GM19043 (cell line): ENCODE results near the gene CFAP73.
"Not testable (repeated sequence)": the region's sequence is repeated elsewhere in the genome, so short reads cannot be mapped to it uniquely, and the experiment has no call there.

ENCODE experiments used
- ATAC-seq: cut with Tn5 transposase; IDR thresholded peaks from one replicate; pipeline ENCODE4 v1.9.1; 2021; ENCODE audit warnings: low read depth; ENCODE audit not compliant: unreplicated experiment

Gene CFAP73

DNA sequence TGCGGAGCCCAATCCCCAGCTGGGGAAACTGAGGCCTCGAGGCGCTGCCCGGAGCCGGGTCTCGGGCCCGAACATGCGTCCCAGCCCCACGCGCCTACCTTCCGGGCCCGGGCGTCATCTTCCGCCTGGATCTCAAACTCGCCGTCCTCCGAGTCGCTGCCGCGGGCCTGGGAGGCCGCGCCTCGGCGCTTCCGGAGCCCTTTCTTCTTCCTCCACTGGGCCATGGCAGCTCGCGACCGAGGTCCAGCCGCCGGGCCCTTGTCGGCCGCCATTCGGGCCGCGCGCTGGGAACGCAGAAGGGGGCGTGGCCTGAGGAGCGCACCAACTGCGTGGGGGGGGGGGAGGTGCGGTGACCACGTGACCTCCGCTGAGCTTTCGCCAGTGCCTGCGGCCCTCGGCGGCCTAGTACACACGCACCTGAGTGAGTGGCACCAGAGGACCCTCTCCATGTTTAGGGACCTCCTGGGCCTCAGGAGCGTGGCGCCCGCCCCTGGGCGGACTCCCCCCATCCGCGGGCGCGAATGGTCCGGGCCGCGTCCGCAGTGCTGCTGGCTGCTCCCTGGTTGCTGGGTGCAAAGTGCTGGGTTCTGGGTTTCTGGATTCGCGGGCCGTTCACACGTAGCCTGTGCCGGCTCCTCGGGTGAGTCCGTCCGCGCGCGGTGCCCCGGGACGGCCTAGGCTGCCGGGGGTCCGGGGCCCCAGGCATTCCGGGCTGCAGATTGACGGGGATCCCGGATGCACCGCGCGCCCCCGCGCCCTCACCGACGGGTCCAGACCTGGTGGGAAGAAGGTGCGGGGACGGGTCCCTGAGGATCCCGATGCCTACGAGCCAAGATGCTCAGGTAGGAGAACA is 35.9 kb downstream of the CFAP73 start, which contains the start of the genes DDX54 and RITA1:
TSS of gene DDX54 (minus strand) at position 299 of the 853 bp plus-strand sequence. CDS start at position 272, 27 bp downstream.
TSS of gene RITA1 (plus strand) at position 542 of the 853 bp plus-strand sequence. CDS start 1,026 bp downstream, outside the sequence.
- peak; percentile 39 for ATAC-seq

DNA sequence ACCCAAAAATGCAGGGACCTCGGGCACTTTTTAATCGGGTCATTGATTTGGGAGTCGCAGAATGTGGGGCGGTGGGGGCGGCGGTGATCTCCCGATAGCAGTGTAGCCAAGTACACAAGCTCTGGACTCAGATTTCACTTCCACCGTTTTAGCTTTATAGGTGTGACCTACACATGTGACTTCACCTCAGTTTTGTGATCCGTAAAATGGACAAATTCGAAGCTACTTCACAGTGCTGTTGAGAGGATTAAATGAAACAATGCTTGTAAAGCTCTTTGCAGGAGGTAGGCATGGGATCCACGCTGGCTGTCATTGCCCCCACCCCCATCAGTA is 36.5 kb downstream of the CFAP73 start:
- ATAC-seq: no peak

DNA sequence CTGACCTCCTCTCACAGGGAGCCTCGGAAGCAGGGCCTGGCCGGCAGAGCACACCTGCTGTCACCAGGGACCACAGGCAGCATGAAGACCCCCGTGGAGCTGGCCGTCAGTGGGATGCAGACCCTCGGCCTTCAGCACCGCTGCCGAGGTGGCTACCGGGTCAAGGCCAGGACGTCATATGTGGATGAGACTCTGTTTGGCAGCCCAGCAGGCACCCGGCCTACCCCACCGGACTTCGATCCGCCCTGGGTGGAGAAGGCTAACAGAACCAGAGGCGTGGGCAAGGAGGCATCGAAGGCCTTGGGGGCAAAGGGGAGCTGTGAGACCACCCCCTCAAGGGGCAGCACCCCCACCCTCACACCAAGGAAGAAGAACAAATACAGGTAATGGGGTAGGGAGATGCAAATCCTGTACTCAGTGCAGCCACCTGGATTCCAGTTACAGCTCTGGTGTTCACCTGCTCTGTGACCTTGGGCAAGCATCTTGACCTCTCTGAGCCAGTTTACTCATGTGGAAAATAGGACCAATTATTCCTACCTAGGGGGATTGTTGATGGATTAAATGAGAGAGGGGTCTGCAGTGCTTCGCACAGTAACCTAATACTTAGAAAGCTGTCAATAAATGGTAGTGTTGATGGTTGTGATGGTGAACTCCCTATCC is 37.3 kb downstream of the CFAP73 start:
- no peak for ATAC-seq

DNA sequence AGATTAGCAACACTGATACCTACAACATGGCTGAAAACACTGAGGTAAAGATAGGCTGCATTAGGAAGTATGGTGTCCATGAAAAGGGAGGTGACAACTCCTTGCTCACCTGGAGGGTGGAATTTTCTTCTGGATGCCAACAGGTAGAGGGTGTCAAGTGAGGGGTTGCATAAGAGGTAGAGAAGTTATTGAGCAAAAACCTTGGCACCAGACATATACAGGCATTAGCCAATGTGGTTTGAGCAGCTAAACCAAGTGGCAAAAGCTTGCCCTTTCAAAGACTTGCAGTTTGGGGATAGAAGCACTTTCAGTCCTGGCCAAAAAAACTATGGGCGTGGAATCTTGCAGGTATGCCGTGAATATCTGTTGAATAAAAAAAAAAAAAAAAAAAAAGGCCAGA is 39.8 kb downstream of the CFAP73 start:
- ATAC-seq: no peak

DNA sequence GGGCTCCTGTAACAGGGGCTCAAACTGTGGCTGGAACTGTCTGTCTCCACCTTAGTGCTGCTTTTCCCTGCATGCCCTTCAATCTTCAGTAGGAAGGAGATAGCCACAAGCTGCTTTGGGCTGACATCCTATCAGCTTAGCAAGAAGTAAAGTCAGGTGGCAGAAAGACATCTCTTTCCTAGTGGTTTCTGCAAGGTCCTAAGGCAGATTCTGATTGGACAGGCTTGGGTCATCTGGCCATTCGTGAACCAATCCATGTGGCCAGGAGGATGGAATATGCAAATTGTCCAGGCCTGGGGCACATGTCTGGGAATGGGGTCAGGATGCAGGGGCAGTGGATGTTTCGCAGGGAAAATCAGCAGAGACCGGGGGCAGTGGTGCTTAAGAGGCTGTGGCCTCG is 41.2 kb downstream of the CFAP73 start:
- no peak for ATAC-seq

DNA sequence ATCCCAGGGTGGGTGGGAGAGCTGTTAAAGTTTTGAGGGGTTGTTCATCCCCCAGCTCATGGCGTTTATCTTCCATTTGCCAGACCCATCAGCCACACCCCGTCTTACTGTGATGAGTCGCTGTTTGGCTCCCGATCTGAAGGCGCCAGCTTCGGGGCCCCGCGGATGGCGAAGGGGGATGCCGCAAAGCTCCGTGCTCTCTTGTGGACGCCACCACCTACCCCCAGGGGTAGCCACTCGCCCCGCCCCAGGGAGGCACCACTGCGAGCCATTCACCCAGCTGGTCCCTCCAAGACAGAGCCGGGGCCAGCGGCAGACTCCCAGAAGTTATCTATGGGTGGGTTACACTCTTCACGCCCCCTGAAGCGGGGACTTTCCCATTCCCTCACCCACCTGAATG is 41.7 kb downstream of the CFAP73 start:
- no peak for ATAC-seq

DNA sequence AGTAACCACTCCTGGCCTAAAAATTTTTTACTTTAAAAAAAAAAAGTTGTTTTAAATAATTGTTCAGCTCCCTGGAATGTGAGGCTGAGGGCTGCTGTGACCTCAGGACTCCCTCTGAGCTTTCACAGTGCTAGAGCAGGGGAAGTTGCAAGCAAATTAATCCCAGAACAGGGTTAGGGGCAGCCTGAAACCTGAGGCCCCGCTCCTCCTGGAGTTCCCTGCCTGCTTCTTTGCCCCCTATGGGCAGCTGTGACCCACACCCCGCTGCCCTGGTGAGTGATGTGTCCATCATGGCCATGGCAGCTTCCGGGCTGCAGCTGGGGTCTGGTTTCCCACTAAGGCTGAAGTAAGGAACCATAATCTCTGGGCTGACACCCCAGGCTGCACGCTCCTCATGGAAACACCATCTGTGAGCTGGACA is 45.5 kb downstream of the CFAP73 start:
- no peak for ATAC-seq

DNA sequence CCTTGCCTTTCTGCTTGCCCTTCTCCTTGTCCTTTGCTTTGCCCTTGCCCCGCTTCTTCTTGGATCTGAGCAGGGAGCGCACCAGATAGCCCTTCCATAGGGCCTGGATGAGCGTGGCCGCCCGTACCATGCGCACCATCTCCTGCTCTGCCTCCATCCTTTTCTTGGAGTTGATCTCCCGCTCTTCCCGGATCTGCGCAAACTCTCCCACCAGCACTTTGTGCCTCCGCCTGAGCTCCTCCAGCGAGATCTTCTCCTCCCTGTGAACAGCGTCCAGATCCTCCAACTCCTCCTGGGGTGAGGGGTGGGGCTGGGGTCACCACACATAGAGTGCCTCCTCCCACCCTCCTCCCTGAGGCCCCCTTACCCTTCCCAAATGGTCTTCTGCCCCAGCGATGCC is 46.1 kb downstream of the CFAP73 start:
- ATAC-seq: no peak

DNA sequence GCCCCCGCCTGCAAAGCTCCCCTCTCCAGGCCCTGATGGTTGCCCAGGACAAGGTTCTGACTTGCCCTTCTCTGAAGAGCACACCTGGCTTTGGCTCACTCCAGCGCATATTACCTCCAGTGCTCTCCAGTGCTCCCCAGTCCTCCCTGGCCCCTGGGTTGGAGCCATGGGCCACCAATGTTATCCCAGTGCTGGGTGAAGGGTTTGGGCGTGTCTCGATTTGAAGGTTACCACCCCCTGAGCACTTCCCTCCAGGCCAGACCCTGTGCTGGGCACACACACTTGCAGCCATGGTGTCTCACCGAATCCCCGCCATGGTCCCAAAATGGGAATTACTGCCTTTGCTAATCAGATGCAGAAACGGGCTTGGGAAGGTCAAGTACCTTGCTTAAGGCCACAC is 47.1 kb downstream of the CFAP73 start:
- no peak for ATAC-seq

DNA sequence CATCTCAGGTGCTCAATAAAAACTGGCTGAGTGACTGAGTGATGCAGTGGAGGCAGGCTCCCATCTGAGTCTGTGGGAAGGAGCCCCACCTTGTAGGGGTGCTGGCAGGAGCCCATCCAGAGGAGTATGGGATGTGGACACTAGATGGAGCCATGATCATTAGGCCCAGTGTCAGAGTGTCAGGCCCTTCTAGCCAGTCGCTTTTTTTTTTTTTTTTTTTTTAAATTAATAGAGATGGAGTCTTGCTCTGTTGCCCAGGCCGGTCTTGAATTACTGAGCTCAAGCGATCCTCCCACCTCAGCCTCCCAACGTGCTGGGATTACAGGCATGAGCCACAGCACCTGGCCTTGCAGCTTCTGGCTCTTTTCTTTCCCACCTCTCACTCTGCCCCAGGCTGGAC is 47.5 kb downstream of the CFAP73 start:
- peak; percentile 64 for ATAC-seq

DNA sequence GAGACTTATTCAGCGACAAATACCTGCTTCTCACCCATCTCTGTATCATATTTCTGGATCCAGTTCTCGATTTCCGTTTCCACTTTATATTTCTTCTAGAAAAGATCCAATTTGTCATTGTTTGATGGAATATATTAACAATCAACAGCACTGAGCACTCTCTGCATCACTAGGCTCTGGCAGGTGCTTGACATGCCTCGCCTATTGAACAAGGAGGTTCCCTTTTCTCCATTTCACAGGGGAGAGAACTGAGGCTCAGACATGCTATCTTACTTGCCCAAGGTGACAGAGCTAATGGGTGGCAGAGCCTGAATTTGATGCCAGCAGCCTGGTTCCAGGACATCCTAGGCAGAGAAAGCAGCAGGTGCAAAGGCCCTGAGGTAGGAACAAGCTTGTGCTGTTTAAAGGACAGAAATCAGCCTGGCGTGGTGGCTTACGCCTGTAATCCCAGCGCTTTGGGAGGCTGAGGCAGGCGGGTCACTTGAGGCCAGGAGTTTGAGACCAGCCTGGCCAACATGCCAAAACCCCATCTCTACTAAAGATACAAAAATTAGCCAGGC is 48.1 kb downstream of the CFAP73 start:
- ATAC-seq: no peak

DNA sequence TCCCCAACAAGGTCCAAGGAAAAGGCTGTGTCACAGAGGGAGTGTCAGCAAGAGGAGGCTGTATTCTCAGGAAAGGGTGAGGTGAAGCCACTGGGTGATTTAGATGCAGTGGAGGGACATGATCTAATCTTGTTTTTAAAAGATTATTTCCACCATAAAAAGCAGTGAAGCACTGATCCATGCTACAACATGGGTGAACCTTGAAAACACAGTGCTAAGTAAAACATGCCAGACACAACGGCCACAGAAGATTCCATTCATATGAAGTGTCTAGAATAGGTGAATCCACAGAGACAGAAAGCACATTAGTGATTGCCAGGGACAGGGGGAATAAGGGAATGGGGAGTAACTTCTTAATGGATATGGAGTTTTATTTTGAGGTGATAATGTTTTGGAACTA is 48.8 kb downstream of the CFAP73 start:
- ATAC-seq: no peak

DNA sequence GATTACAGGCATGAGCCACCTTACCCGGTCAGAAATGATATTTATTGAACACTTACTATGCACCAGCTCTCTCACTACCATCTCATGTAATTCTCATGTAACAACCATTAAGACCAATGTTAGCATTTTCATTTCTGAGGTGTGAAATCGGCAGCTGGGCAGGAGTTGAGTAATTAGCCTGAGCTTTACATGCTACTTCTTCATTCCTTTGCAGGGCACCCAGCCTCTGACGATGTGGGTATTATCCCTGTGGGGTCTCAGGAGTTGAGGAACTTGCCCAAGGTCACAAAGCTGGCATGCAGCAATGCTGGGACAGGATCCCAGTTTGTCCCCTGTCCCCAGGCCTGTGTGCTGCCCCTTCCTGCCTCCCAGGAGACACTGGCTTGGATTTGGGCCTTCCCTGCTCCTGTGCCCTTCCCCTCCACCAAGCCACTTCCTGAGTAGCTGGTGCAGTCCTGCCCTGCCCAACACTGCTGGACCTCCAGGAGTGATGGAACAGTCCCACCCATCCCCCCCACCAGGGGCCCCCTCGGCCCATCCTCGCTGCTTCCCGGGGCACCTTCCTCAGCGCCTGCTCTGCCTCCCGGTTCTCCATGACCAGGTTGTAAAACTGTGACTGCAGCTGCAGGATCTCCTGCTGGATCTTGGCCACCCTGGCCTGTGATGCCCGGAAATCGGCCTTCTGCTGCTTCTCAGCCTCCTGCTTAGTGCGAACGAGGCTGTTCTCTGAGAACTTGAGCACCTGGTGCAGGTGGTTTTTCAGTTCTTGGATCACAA is 50.7 kb downstream of the CFAP73 start:
- ATAC-seq: no peak

DNA sequence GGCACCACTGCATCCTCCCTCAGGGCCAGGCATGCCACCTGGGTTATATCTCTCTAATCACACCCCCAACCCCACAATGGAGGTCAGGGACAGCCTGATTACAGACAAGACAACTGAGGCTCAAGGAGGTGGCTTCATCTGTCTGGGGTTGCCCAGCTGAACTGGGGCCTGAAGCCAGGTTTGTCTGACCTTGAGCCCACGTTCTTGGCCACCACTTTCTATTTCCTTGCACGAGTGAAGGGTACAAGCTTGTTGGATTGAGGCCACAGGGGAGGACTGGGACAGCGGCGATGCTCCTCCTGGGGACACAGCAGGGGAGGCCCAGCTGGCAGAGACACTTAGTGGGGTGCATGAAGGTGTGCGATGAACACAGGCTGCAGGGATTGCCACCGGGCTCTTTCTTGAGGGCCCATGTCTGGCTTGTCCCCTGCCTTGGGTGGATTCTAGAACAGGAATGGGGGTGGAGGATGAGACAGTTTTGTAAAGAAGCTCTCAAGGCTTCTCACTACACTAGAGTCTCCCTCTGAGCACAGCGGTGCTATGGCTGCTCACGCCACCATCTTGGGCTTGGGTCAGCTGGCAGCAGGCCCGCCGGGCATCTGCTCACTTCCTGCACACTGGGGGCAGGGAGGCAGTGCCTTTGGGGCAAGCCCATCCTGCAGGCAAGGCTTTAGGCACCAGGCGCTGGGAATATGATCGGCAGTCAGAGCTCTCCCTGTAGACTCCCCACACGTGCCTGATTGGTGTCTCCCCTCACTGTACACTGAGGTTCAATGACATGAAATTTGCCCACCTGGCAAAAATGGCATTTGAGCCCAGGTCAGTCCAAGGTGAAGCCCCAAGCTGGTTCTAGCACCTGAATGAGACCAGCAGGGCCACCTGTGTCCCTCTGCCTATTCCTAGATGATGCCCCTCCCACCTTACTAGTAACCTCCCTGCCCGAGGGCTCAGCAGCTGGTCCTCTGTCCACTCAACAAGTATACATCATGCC is 52.0 kb downstream of the CFAP73 start:
- no peak for ATAC-seq

DNA sequence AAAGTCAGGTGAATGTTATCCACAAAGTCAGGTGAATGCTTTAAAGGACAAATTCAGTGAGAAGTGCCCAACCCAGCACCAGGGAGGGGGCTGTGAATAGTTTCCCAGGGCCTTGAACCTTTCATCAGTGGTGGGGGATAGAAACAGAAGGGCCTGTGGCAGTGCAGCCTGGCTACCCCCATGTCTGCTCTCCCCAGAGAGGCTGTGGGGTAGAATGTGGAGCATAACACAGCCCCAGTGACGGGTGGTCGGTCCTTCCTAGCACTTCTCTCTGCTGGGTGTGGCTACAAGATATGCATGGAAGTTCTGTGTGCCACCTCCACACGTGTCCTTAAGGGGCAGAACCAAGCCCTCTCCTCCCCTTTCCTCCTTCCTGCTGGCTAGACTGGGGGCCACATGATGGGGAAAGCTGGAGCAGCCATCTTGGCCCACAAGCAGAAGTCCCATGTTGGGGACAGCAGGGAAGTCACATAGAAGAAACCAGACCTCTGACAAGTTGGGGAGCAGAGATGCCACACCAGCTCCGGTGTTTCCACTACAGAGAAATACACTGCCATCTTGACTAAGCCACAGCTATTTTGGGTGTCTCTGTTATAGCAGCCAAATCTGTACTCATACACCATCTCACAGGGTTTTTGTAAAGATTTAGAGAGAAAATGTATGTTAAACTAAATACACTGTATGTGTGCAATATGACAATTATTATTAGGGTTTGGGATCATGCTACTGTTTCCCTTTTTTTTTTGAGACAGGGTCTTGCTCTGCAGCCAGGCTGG is 53.0 kb downstream of the CFAP73 start:
- ATAC-seq: no peak

DNA sequence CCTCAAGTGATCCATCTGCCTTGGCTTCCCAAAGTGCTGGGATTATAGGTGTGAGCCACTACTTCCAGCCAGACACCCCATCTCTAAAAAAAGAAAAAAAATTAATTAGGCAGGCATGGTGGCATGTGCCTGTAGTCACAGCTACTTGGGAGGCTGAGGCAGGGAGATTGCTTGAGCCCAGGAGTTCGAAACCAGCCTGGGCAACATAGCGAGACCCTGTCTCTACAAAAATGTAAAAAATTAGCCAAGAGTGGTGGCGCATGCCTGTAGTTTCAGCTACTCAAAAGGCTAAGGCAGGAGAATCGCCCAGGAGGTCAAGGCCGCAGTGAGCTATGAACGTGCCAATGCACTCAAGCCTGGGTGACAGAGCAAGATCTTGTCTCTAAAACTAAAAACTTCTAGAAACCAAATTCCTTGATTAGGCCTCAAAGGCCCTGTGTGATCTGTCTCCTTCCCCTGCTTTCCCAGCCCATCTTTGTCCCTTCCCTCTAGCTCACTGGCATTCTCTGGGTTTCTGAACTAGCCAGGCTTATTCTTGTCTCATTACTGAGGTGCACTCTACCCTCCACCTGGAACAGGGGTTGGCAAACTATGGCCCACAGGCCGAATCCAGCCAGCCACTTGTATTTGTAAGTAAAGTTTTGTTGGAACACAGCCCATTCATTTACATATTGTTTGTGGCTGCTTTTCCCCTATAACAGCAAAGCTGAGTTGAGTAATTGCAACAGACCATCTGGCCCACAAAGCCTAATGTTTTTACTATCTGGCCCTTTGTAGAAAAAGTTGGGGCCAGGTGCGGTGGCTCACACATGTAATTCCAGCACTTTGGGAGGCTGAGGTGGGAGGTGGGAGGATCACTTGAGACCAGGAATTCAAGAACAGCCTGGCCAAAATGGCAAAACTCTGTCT is 54.6 kb downstream of the CFAP73 start:
- no peak for ATAC-seq

DNA sequence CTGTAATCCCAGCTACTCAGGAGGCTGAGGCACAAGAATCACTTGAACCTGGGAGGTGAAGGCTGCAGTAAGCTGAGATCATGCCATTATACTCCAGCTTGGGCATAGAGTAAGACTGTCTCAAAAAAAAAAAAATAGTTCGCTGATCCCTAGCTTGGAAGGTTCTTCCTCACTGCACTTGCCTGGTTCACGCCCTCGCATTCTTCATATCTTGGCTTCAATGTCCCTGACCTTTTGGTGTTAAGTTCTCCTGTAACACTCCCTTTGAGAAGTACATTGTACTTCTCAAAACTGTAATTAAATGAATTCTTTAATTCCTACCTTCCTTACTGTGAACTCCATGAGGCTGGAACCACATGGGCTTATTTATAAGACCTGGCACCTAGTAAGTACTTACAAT is 55.3 kb downstream of the CFAP73 start:
- ATAC-seq: no peak

DNA sequence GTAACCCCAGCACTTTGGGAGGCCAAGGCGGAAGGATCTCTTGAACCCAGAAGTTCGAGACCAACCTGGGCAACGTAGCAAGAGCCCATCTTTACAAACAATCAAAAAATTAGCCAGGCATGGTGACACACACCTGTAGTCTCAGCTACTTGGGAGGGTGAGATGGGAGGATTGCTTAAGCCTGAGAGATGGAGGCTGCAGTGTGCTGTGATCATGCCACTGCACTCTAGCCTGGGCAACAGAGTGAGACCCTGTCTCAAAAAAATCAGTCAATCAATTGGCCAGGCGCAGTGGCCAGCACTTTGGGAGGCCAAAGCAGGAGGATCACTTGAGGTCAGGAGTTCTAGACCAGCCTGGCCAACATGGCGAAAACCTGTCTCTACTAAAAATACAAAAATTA is 57.3 kb downstream of the CFAP73 start:
- not testable (repeated sequence) for ATAC-seq
